ENCODE results near the gene WWOX. TPM values are rescaled to one million over a fixed set of nuclear protein-coding genes. Genes with fewer than 3 reads are reported as not detected.

Gene WWOX
- total and polyA plus RNA-seq, 2 experiments from 2014 or later, result 17.0 to 39.8 TPM

- Histone ChIP-seq H3K9me3 (ENCODE audit: low read depth) (no peaks in the 10 kb centered on the region), H3K36me3 (replicated peaks; ENCODE audit: insufficient read depth, low read depth) (no peaks in the 10 kb centered on the region), H3K79me2 (no peaks in the 10 kb centered on the region), H3K9me2 (replicated peaks; ENCODE audit: insufficient read depth) (no peaks in the 10 kb centered on the region), H3K27me3 (no peaks in the 10 kb centered on the region), H4K20me1 (ENCODE audit: insufficient read depth, poor library complexity, severe bottlenecking) (no peaks in the 10 kb centered on the region), H3K4me1 (ENCODE audit: insufficient read depth) (peaks cover 16% of the 10 kb centered on the region), H2AFZ (no peak overlapping the region), H3K4me3 (no peak overlapping the region), H3K27ac (no peak overlapping the region), H3K4me2 (no peak overlapping the region)
- DNase-seq (ENCODE audit: low spot score), result no peak
- 90% methylated on average over 7 of the region's 7 CpGs for WGBS (ENCODE audit: low lambda C conversion rate, missing lambda C conversion rate)
- TF ChIP-seq CTCF (IDR thresholded peaks at IDR 0.05; ENCODE audit: poor library complexity) (no peak), EZH2 (IDR thresholded peaks at IDR 0.05; ENCODE audit: borderline replicate concordance) (no peak), EZH2phosphoT487 (IDR thresholded peaks at IDR 0.05; ENCODE audit: low read depth, severe bottlenecking, unreplicated experiment) (no peak)
These were observed 111.7 kb downstream of the WWOX start for GRCh38 chr16:78211020-78211599.

- Histone ChIP-seq H3K36me3 (replicated peaks; ENCODE audit: insufficient read depth, low read depth) (no peaks in the 10 kb centered on the region), H3K4me2 (no peak overlapping the region), H3K4me3 (no peak overlapping the region), H2AFZ (no peak overlapping the region), H3K79me2 (no peaks in the 10 kb centered on the region), H3K9me2 (replicated peaks; ENCODE audit: insufficient read depth) (no peaks in the 10 kb centered on the region), H3K9me3 (ENCODE audit: low read depth) (no peaks in the 10 kb centered on the region), H4K20me1 (ENCODE audit: insufficient read depth, poor library complexity, severe bottlenecking) (no peaks in the 10 kb centered on the region), H3K4me1 (ENCODE audit: insufficient read depth) (peaks cover 16% of the 10 kb centered on the region), H3K27me3 (no peaks in the 10 kb centered on the region), H3K27ac (no peak overlapping the region)
- 78% methylated on average over 2 of the region's 2 CpGs for WGBS (ENCODE audit: low lambda C conversion rate, missing lambda C conversion rate)
- peak; percentile 28 for DNase-seq (ENCODE audit: low spot score)
- no peak for TF ChIP-seq CTCF (IDR thresholded peaks at IDR 0.05; ENCODE audit: poor library complexity)
- TF ChIP-seq EZH2 (IDR thresholded peaks at IDR 0.05; ENCODE audit: borderline replicate concordance), result no peak
- TF ChIP-seq EZH2phosphoT487 (IDR thresholded peaks at IDR 0.05; ENCODE audit: low read depth, severe bottlenecking, unreplicated experiment), result no peak
These were observed 112.5 kb downstream of the WWOX start for GRCh38 chr16:78211946-78212345.

GRCh38 chr16:78212674-78213073 lies 113.2 kb downstream of the WWOX start:
- Histone ChIP-seq H3K9me3 (ENCODE audit: low read depth) (no peaks in the 10 kb centered on the region), H3K4me3 (no peak overlapping the region), H4K20me1 (ENCODE audit: insufficient read depth, poor library complexity, severe bottlenecking) (no peaks in the 10 kb centered on the region), H3K36me3 (replicated peaks; ENCODE audit: insufficient read depth, low read depth) (no peaks in the 10 kb centered on the region), H3K4me1 (ENCODE audit: insufficient read depth) (peaks cover 16% of the 10 kb centered on the region), H3K79me2 (no peaks in the 10 kb centered on the region), H2AFZ (no peak overlapping the region), H3K9me2 (replicated peaks; ENCODE audit: insufficient read depth) (no peaks in the 10 kb centered on the region), H3K27me3 (no peaks in the 10 kb centered on the region), H3K27ac (no peak overlapping the region), H3K4me2 (no peak overlapping the region)
- DNase-seq (ENCODE audit: low spot score), result no peak
- TF ChIP-seq CTCF (IDR thresholded peaks at IDR 0.05; ENCODE audit: poor library complexity) (no peak), EZH2phosphoT487 (IDR thresholded peaks at IDR 0.05; ENCODE audit: low read depth, severe bottlenecking, unreplicated experiment) (no peak), EZH2 (IDR thresholded peaks at IDR 0.05; ENCODE audit: borderline replicate concordance) (no peak)
- 90% methylated on average over 7 of the region's 7 CpGs for WGBS (ENCODE audit: low lambda C conversion rate, missing lambda C conversion rate)

Measured in hepatocyte (in vitro differentiated cells).